ENCODE measurements around the gene CSNK1D. TPM values are rescaled to one million over a fixed set of nuclear protein-coding genes. Genes with fewer than 3 reads are reported as not detected.

The CSNK1D gene
- total RNA-seq, 1 experiment from 2014 or later = 196 TPM

DNA sequence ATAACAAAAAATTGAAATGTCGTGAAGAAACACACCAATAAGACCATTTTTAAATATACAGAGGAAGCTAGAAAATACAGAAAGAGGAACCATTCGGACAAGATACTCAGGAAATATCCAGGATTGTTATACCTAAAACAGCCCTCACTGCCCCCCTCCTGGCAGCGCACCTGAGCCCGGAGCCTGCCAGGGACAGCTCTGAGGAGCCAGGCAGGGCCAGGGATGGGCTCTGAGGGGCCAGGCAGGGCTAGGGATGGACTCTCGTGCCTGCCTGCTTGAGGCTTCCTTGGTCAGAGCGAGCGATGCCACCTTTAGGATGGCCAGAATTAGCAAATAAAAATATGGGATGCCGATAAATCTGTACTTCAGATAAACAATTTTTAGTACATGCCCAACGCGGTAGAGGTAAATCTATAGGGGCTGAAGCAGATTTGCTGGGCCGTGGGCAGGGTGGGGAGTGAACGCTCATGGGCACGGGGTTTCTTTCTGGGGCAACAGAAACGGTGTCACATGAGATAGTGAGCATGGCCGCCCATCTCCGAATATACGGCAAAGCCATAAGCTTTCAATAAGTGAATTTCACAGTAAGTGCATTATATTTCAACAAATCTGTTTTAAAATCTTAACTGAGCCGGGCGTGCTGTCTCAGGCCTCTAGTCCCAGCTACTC, 18.2 kb upstream of the CSNK1D start:
- no peaks in the 10 kb centered on the region for H3K27me3 Mint-ChIP-seq (ENCODE audit: insufficient read depth, unreplicated experiment)
- Histone ChIP-seq H3K9me3 (no peaks in the 10 kb centered on the region), H3K27me3 (replicated peaks; ENCODE audit: control insufficient read depth, insufficient read depth, low read length) (no peaks in the 10 kb centered on the region), H3K4me1 (peaks cover 68% of the 10 kb centered on the region), H3K36me3 (ENCODE audit: control insufficient read depth, insufficient read depth, low read length) (no peaks in the 10 kb centered on the region), H3K4me3 (ENCODE audit: low read depth, low read length) (peak overlapping the region; percentile 57)
- peaks cover 46% of the 10 kb centered on the region for H3K4me1 Mint-ChIP-seq (ENCODE audit: low read depth, unreplicated experiment)
- intact Hi-C loops (cut with micrococcal nuclease; ENCODE audit: unreplicated experiment) = loop anchor here (1.0 kb wide), 1 partner anchor 24 kb away; no protein-coding TSS in a partner anchor
- ChIA-PET CTCF (interaction anchor here (0.9 to 1.0 kb wide), 2 partner anchors 8 to 37 kb away, joined by 3 read pairs; no protein-coding TSS in a partner anchor), POLR2A (interaction anchor here (1.3 to 1.4 kb wide), 3 partner anchors 15 to 19 kb away, joined by 3 to 9 read pairs (median 5); partner anchors contain the start of gene CSNK1D)
- H3K36me3 Mint-ChIP-seq (ENCODE audit: insufficient read depth, unreplicated experiment) = peaks cover 7% of the 10 kb centered on the region
- TF ChIP-seq, protein P1, sequence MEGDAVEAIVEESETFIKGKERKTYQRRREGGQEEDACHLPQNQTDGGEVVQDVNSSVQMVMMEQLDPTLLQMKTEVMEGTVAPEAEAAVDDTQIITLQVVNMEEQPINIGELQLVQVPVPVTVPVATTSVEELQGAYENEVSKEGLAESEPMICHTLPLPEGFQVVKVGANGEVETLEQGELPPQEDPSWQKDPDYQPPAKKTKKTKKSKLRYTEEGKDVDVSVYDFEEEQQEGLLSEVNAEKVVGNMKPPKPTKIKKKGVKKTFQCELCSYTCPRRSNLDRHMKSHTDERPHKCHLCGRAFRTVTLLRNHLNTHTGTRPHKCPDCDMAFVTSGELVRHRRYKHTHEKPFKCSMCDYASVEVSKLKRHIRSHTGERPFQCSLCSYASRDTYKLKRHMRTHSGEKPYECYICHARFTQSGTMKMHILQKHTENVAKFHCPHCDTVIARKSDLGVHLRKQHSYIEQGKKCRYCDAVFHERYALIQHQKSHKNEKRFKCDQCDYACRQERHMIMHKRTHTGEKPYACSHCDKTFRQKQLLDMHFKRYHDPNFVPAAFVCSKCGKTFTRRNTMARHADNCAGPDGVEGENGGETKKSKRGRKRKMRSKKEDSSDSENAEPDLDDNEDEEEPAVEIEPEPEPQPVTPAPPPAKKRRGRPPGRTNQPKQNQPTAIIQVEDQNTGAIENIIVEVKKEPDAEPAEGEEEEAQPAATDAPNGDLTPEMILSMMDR (IDR thresholded peaks at IDR 0.05; ENCODE audit: insufficient read depth in 1 of 2, low read depth in 1 of 2, low read length in 1 of 2, severe bottlenecking in 1 of 2, unreplicated experiment in 1 of 2) = no peak
- H3K9me3 Mint-ChIP-seq (ENCODE audit: unreplicated experiment) = no peaks in the 10 kb centered on the region
- BruUV-seq (replicated peaks) = no TSS peak
- no peak for DNase-seq
- peak overlapping the region; percentile 49 for H3K27ac Mint-ChIP-seq (ENCODE audit: unreplicated experiment)
- H3K4me3 Mint-ChIP-seq (ENCODE audit: unreplicated experiment) = peak overlapping the region; percentile 75

GRCh38 chr17:82287868-82288801, 14.6 kb upstream of the CSNK1D start:
- Histone ChIP-seq H3K4me1 (peaks cover 36% of the 10 kb centered on the region), H3K36me3 (ENCODE audit: control insufficient read depth, insufficient read depth, low read length) (no peaks in the 10 kb centered on the region), H3K27me3 (replicated peaks; ENCODE audit: control insufficient read depth, insufficient read depth, low read length) (no peaks in the 10 kb centered on the region), H3K9me3 (no peaks in the 10 kb centered on the region), H3K4me3 (ENCODE audit: low read depth, low read length) (no peak overlapping the region)
- Mint-ChIP-seq H3K36me3 (ENCODE audit: insufficient read depth, unreplicated experiment) (peaks cover 14% of the 10 kb centered on the region), H3K4me1 (ENCODE audit: low read depth, unreplicated experiment) (peaks cover 37% of the 10 kb centered on the region), H3K9me3 (ENCODE audit: unreplicated experiment) (no peaks in the 10 kb centered on the region), H3K4me3 (ENCODE audit: unreplicated experiment) (peak overlapping the region; percentile 44), H3K27ac (ENCODE audit: unreplicated experiment) (peak overlapping the region; percentile 74), H3K27me3 (ENCODE audit: insufficient read depth, unreplicated experiment) (no peaks in the 10 kb centered on the region)
- intact Hi-C loops (cut with micrococcal nuclease; ENCODE audit: unreplicated experiment) = loop anchor here (2.0 kb wide), 1 partner anchor 15 kb away; the partner anchor contains the start of gene CSNK1D
- CTCF ChIA-PET = no interaction called here
- no TSS peak for BruUV-seq (replicated peaks)
- TF ChIP-seq, protein P1 (IDR thresholded peaks at IDR 0.05; ENCODE audit: insufficient read depth in 1 of 2, low read depth in 1 of 2, low read length in 1 of 2, severe bottlenecking in 1 of 2, unreplicated experiment in 1 of 2) = no peak
- POLR2A ChIA-PET = no interaction called here
- peak; percentile 70 to 86 for DNase-seq

Data from Caco-2 (cell line).